Hepatocyte (in vitro differentiated cells): ENCODE results near the gene AUH. TPM values are rescaled to one million over a fixed set of nuclear protein-coding genes. Genes with fewer than 3 reads are reported as not detected.

Source experiments
- DNase-seq: peaks from one replicate; pipeline ENCODE4 v3.0.0-alpha.2; 2016; ENCODE audit warnings: low spot score
- H2AFZ ChIP-seq: fragments of 200-600 bp; sonication (generic); 2 replicates; pipeline ENCODE4 v1.6.0; 2016; ENCODE audit warnings: antibody characterized with exemption, mild to moderate bottlenecking
- H3K27ac ChIP-seq: fragments of 200-600 bp; sonication (generic); 2 replicates; pipeline ENCODE4 v1.5.1; 2016; ENCODE audit warnings: mild to moderate bottlenecking
- H3K27me3 ChIP-seq: fragments of 200-600 bp; sonication (generic); 2 replicates; pipeline ENCODE4 v1.6.1; 2016
- H3K36me3 ChIP-seq: fragments of 200-600 bp; sonication (generic); replicated peaks from 2 replicates; pipeline ENCODE4 v1.5.1; 2016; ENCODE audit warnings: low read depth; ENCODE audit not compliant: insufficient read depth
- H3K4me1 ChIP-seq: fragments of 200-600 bp; sonication (generic); 2 replicates; pipeline ENCODE4 v1.5.1; 2016; ENCODE audit warnings: mild to moderate bottlenecking, moderate library complexity; ENCODE audit not compliant: insufficient read depth
- H3K4me2 ChIP-seq: fragments of 200-600 bp; sonication (generic); 2 replicates; pipeline ENCODE4 v1.6.0; 2016
- H3K4me3 ChIP-seq: fragments of 200-600 bp; sonication (generic); 2 replicates; pipeline ENCODE4 v1.5.1; 2016; ENCODE audit warnings: mild to moderate bottlenecking
- H3K79me2 ChIP-seq: fragments of 200-600 bp; sonication (generic); 2 replicates; pipeline ENCODE4 v1.6.0; 2017; ENCODE audit warnings: mild to moderate bottlenecking
- H3K9me2 ChIP-seq: fragments of 200-600 bp; sonication (generic); replicated peaks from 2 replicates; pipeline ENCODE4 v1.6.0; 2017; ENCODE audit warnings: mild to moderate bottlenecking; ENCODE audit not compliant: insufficient read depth
- H3K9me3 ChIP-seq: fragments of 200-600 bp; sonication (generic); 2 replicates; pipeline ENCODE4 v1.5.1; 2016; ENCODE audit warnings: low read depth, mild to moderate bottlenecking
- H4K20me1 ChIP-seq: fragments of 200-600 bp; sonication (generic); 2 replicates; pipeline ENCODE4 v1.6.0; 2016; ENCODE audit warnings: mild to moderate bottlenecking; ENCODE audit not compliant: insufficient read depth, poor library complexity, severe bottlenecking
- EZH2 ChIP-seq: fragments of 200-600 bp; sonication (generic); IDR thresholded peaks from 2 replicates; pipeline ENCODE4 v1.6.1; 2016; ENCODE audit warnings: antibody characterized with exemption, mild to moderate bottlenecking, borderline replicate concordance
- EZH2phosphoT487 ChIP-seq: fragments of 200-600 bp; sonication (generic); IDR thresholded peaks from one replicate; pipeline ENCODE4 v1.6.1; 2018; ENCODE audit warnings: antibody characterized with exemption, mild to moderate bottlenecking, low read depth, moderate library complexity; ENCODE audit not compliant: unreplicated experiment, severe bottlenecking
- WGBS: methylation state at CpG from one replicate; pipeline ENCODE4 v1.1.6; 2016; ENCODE audit warnings: low lambda C conversion rate; ENCODE audit errors: missing lambda C conversion rate; 5-methylcytosine and 5-hydroxymethylcytosine counted together
- polyA plus RNA-seq: library from polyadenylated mRNA; unstranded; fragments of >200 nt; fragmentation: Nextera tagmentation; extraction: Ambion mirVana; gene quantifications from 2 replicates; pipeline ENCODE4 v1.2.1, GENCODE V29; 2016
- total RNA-seq: library from RNA; depleted of rRNA; stranded (reverse); fragments of >200 nt; gene quantifications from 2 replicates; pipeline ENCODE4 v1.2.3, GENCODE V29; 2014
- TF ChIP-seq, protein P1 (sequence below): fragments of 200-600 bp; sonication (generic); IDR thresholded peaks from 2 replicates; pipeline ENCODE4 v1.5.1; 2016; ENCODE audit warnings: antibody characterized with exemption, mild to moderate bottlenecking; ENCODE audit not compliant: poor library complexity

Gene AUH
- total and polyA plus RNA-seq, 2 experiments from 2014 or later = 19.5 to 25.0 TPM

DNA sequence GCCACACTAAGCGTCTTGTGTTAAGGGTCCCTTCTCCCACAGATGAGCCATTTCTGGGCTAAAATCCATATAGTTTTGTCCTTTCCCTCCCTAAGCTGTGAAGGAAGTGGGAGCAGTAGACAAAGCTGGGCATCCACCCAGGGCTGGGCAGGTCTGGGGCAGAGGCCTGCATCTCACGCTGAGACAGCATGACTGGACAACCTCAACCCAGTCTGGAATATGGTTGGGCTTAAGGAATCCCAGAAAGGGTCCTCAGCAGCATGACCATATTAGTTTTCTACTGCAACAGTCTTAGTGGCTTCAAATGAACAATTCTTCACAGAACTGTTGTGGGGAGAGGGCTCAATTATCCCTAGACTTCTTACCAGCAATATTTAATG is 173.8 kb downstream of the AUH start:
- no peaks in the 10 kb centered on the region for H3K79me2 ChIP-seq
- DNase-seq = no peak
- no peaks in the 10 kb centered on the region for H3K36me3 ChIP-seq
- H3K9me2 ChIP-seq = no peaks in the 10 kb centered on the region
- no peaks in the 10 kb centered on the region for H4K20me1 ChIP-seq
- no peak overlapping the region for H3K27ac ChIP-seq
- H3K4me2 ChIP-seq = no peak overlapping the region
- WGBS = 87% methylated on average over 2 of the region's 2 CpGs
- no peaks in the 10 kb centered on the region for H3K27me3 ChIP-seq
- TF ChIP-seq EZH2 (no peak), EZH2phosphoT487 (no peak)
- TF ChIP-seq, protein P1, sequence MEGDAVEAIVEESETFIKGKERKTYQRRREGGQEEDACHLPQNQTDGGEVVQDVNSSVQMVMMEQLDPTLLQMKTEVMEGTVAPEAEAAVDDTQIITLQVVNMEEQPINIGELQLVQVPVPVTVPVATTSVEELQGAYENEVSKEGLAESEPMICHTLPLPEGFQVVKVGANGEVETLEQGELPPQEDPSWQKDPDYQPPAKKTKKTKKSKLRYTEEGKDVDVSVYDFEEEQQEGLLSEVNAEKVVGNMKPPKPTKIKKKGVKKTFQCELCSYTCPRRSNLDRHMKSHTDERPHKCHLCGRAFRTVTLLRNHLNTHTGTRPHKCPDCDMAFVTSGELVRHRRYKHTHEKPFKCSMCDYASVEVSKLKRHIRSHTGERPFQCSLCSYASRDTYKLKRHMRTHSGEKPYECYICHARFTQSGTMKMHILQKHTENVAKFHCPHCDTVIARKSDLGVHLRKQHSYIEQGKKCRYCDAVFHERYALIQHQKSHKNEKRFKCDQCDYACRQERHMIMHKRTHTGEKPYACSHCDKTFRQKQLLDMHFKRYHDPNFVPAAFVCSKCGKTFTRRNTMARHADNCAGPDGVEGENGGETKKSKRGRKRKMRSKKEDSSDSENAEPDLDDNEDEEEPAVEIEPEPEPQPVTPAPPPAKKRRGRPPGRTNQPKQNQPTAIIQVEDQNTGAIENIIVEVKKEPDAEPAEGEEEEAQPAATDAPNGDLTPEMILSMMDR = no peak
- no peak overlapping the region for H3K4me3 ChIP-seq
- no peak overlapping the region for H2AFZ ChIP-seq
- H3K4me1 ChIP-seq = peaks cover 12% of the 10 kb centered on the region
- H3K9me3 ChIP-seq = no peaks in the 10 kb centered on the region

DNA sequence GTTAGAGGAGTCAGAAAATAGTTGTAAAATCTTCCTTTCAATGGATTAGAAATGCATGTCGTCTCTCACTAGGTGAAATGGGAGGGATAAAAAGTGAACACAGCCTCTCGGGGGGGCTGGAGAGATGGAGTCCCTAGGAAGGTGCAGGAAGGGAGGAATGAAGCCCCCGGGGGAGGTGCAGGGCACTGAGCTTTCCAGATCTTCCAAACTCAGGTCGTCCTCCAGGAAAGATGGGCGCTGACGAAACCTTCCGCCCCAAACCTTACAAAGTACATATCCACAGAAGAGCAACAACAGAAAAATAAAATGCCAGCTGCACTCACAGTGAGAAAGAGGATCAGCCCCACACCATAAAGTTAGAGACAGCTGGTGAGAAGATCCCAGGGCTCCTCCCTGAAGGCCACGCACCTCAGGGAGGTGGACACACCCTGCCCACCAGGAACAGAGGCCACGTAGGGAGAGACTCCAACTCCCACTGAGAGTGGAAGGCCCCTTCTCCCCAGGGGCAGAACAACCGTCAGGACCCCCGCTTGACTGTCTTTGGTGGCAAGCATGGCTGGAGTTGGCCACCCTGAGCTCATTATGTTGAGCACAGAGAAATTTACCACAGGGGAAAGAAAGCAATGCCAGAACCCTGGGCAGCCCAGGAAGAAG is 174.3 kb downstream of the AUH start:
- WGBS = 89% methylated on average over 11 of the region's 11 CpGs
- H3K79me2 ChIP-seq = no peaks in the 10 kb centered on the region
- no peaks in the 10 kb centered on the region for H3K36me3 ChIP-seq
- H3K4me3 ChIP-seq = no peak overlapping the region
- H2AFZ ChIP-seq = no peak overlapping the region
- H3K4me1 ChIP-seq = peaks cover 8% of the 10 kb centered on the region
- H3K4me2 ChIP-seq = no peak overlapping the region
- no peaks in the 10 kb centered on the region for H4K20me1 ChIP-seq
- H3K9me2 ChIP-seq = no peaks in the 10 kb centered on the region
- DNase-seq = no peak
- no peaks in the 10 kb centered on the region for H3K27me3 ChIP-seq
- TF ChIP-seq, protein P1 = no peak
- TF ChIP-seq EZH2phosphoT487 (no peak), EZH2 (no peak)
- H3K27ac ChIP-seq = no peak overlapping the region
- H3K9me3 ChIP-seq = no peaks in the 10 kb centered on the region

DNA sequence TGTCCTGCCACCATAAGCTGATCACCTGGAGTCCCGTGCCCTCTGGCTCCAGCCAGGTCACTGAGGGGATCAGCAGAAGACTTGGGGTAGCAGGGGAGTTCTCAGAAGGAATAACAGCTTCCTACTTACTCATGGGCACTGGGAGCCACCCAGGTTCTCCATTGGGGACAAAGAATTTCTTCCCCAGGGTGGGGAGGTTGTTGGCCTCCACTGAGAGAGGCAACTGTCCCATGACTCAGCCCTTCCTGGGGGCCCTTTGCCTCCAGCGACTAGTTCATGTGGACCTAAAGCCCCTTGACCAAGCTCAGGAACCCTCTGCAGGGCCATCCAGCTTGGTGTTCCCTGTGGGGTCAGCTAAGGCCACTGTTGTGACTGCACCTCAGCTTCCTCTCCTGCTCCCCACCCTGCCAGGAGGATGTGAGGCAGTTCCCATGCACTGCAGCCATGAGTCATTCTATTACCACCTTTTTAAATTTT is 175.0 kb downstream of the AUH start:
- 90% methylated on average over 2 of the region's 2 CpGs for WGBS
- H3K9me2 ChIP-seq = no peaks in the 10 kb centered on the region
- peaks cover under 1% of the 10 kb centered on the region for H3K4me1 ChIP-seq
- H3K9me3 ChIP-seq = no peaks in the 10 kb centered on the region
- H4K20me1 ChIP-seq = no peaks in the 10 kb centered on the region
- H3K27ac ChIP-seq = no peak overlapping the region
- H3K4me3 ChIP-seq = no peak overlapping the region
- H2AFZ ChIP-seq = no peak overlapping the region
- TF ChIP-seq EZH2 (no peak), EZH2phosphoT487 (no peak)
- TF ChIP-seq, protein P1 = no peak
- H3K79me2 ChIP-seq = no peaks in the 10 kb centered on the region
- DNase-seq = no peak
- H3K27me3 ChIP-seq = no peaks in the 10 kb centered on the region
- no peaks in the 10 kb centered on the region for H3K36me3 ChIP-seq
- H3K4me2 ChIP-seq = no peak overlapping the region
